DND-41 (cell line): ENCODE results near the gene TSPEAR.
"Not testable (repeated sequence)": the region's sequence is repeated elsewhere in the genome, so short reads cannot be mapped to it uniquely, and the experiment has no call there.

Source experiments
- ATAC-seq: fragments of 200-7000 bp; cut with Tn5 transposase; 3 replicates; pipeline ENCODE4 v1.9.1; 2021; ENCODE audit warnings: low read depth; ENCODE audit not compliant: insufficient read depth
- DNase-seq: peaks from one replicate; pipeline ENCODE4 v3.0.0-alpha.2; 2020
- H2AFZ ChIP-seq: 2 replicates; pipeline ENCODE4 v1.6.0; 2012; ENCODE audit warnings: low read depth, low read length
- H3K27ac ChIP-seq: 2 replicates; pipeline ENCODE4 v1.5.1; 2012; ENCODE audit warnings: low read length, inconsistent platforms
- H3K27me3 ChIP-seq: fragments of 200-600 bp; sonication (generic); 2 replicates; pipeline ENCODE4 v1.6.0; 2012; ENCODE audit warnings: low read length, mild to moderate bottlenecking, inconsistent platforms; ENCODE audit not compliant: insufficient read depth, poor library complexity
- H3K36me3 ChIP-seq: 2 replicates; pipeline ENCODE4 v1.5.1; 2012; ENCODE audit warnings: low read length, inconsistent platforms; ENCODE audit not compliant: insufficient read depth
- H3K4me1 ChIP-seq: 2 replicates; pipeline ENCODE4 v1.5.1; 2012; ENCODE audit warnings: mild to moderate bottlenecking, low read length; ENCODE audit not compliant: insufficient read depth
- H3K4me2 ChIP-seq: 2 replicates; pipeline ENCODE4 v1.6.0; 2012; ENCODE audit warnings: mild to moderate bottlenecking, moderate library complexity, low read length, inconsistent platforms; ENCODE audit not compliant: insufficient read depth
- H3K4me3 ChIP-seq, 2 experiments: fragments of 200-600 bp in 1 of 2; shearing (Covaris generic) in 1 of 2; 2 replicates each; pipeline ENCODE4 v1.5.1; 2012 to 2016; ENCODE audit warnings: inconsistent platforms in 2 of 2, low read length in 2 of 2, mild to moderate bottlenecking in 2 of 2, low read depth in 1 of 2, moderate library complexity in 1 of 2
- H3K79me2 ChIP-seq: 2 replicates; pipeline ENCODE4 v1.6.0; 2012; ENCODE audit warnings: low read length, inconsistent platforms; ENCODE audit not compliant: insufficient read depth
- H3K9ac ChIP-seq: 2 replicates; pipeline ENCODE4 v1.6.0; 2012; ENCODE audit warnings: low read depth, mild to moderate bottlenecking, inconsistent platforms, low read length, moderate library complexity
- H3K9me3 ChIP-seq: 2 replicates; pipeline ENCODE4 v1.5.1; 2012; ENCODE audit warnings: low read length, moderate library complexity, mild to moderate bottlenecking, inconsistent platforms; ENCODE audit not compliant: insufficient read depth, severe bottlenecking
- H4K20me1 ChIP-seq: 2 replicates; pipeline ENCODE4 v1.6.0; 2012; ENCODE audit warnings: low read length; ENCODE audit not compliant: insufficient read depth
- EZH2 ChIP-seq: IDR thresholded peaks from 3 replicates; pipeline ENCODE4 v1.6.1; 2012; ENCODE audit warnings: borderline replicate concordance, low read depth, mild to moderate bottlenecking, moderate library complexity, low read length, inconsistent platforms; ENCODE audit not compliant: severe bottlenecking
- TF ChIP-seq, protein P1 (sequence below): IDR thresholded peaks from 2 replicates; pipeline ENCODE4 v1.5.1; 2012; ENCODE audit warnings: borderline replicate concordance, low read length, moderate library complexity, mild to moderate bottlenecking; ENCODE audit not compliant: poor library complexity, severe bottlenecking; ENCODE audit errors: extremely low read depth

Gene TSPEAR

DNA sequence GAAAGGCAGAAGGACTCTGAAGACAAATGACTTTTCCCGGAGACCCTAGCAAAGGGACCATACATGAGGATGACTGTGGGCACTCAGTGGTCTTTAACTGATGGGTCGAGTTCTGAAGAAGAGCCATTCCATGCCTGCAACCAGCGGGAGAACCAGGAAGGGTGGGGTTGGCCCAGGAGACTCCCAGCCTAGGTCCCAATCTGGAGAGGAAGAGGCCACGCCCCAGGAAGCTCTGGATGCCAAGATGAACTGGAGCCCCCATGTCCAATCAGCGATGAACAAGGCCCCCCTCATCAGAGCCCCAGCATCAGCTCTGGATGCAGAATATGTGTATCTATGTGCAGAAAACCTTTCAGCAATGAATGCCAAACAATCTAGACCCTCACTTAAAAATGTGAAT lies 70.6 kb downstream of the TSPEAR start:
- peaks cover 17% of the 10 kb centered on the region for H3K9me3 ChIP-seq

DNA sequence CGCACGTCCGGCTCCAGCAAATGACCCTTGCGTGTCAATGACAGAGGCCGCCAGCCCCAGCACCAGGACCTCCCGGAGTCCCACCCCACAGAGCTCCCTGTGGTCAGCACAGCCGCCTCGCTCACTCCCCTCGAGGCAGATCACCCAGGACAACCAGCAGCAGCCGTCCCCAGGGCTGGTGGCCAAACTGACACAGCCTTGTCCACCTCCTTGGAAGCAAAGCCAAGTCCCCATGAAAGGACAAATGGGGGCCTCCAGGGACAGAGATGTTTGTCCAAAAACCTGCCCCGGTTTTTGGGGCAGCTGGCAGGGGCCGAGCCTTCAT lies 72.1 kb downstream of the TSPEAR start:
- H3K9me3 ChIP-seq: peaks cover 8% of the 10 kb centered on the region
- no peak for TF ChIP-seq EZH2
- TF ChIP-seq, protein P1, sequence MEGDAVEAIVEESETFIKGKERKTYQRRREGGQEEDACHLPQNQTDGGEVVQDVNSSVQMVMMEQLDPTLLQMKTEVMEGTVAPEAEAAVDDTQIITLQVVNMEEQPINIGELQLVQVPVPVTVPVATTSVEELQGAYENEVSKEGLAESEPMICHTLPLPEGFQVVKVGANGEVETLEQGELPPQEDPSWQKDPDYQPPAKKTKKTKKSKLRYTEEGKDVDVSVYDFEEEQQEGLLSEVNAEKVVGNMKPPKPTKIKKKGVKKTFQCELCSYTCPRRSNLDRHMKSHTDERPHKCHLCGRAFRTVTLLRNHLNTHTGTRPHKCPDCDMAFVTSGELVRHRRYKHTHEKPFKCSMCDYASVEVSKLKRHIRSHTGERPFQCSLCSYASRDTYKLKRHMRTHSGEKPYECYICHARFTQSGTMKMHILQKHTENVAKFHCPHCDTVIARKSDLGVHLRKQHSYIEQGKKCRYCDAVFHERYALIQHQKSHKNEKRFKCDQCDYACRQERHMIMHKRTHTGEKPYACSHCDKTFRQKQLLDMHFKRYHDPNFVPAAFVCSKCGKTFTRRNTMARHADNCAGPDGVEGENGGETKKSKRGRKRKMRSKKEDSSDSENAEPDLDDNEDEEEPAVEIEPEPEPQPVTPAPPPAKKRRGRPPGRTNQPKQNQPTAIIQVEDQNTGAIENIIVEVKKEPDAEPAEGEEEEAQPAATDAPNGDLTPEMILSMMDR: no peak

More for the DNA sequence above, 70.6 kb downstream of the TSPEAR start:
- no peak for TF ChIP-seq EZH2
- TF ChIP-seq, protein P1: no peak
- Histone ChIP-seq H3K4me1 (no peaks in the 10 kb centered on the region), H3K36me3 (no peaks in the 10 kb centered on the region), H4K20me1 (no peaks in the 10 kb centered on the region), H3K27me3 (no peaks in the 10 kb centered on the region), H3K4me2 (no peak overlapping the region), H3K27ac (no peak overlapping the region), H3K9ac (no peak overlapping the region), H2AFZ (no peak overlapping the region), H3K79me2 (no peaks in the 10 kb centered on the region), H3K4me3 (no peak overlapping the region)
- ATAC-seq (no peak), DNase-seq (no peak)

GRCh38 chr21:44638506-44639330 lies 72.7 kb downstream of the TSPEAR start:
- ATAC-seq: not testable (repeated sequence)

More for the DNA sequence above, 72.1 kb downstream of the TSPEAR start:
- Histone ChIP-seq H3K36me3 (no peaks in the 10 kb centered on the region), H4K20me1 (no peaks in the 10 kb centered on the region), H3K27ac (no peak overlapping the region), H3K79me2 (no peaks in the 10 kb centered on the region), H3K9ac (no peak overlapping the region), H3K4me3 (no peak overlapping the region), H3K27me3 (no peaks in the 10 kb centered on the region), H3K4me2 (no peak overlapping the region), H2AFZ (no peak overlapping the region), H3K4me1 (no peaks in the 10 kb centered on the region)
- no peak for DNase-seq
- no peak for ATAC-seq

DNA sequence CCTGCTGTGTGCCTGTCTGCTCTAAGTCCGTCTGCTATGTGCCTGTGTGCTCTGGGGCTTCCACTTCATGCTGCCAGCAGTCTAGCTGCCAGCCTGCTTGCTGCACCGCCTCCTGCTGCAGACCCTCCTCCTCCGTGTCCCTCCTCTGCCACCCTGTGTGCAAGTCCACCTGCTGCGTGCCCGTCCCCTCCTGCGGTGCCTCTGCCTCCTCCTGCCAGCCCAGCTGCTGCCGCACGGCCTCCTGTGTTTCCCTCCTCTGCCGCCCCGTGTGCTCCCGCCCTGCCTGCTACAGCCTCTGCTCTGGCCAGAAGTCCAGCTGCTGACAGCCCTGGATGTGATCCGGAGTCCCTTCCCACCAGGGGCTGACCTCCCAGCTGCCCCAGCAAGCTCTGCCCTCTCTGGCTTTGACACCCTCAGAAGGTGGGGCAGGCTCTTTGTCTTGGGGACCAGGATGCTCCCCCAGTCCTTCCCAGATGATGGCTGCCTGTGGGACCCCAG lies 73.5 kb downstream of the TSPEAR start:
- not testable (repeated sequence) for H3K9me3 ChIP-seq, H2AFZ ChIP-seq, H3K27me3 ChIP-seq, DNase-seq, H3K9ac ChIP-seq, H3K27ac ChIP-seq, H3K79me2 ChIP-seq, H3K4me2 ChIP-seq, H3K4me1 ChIP-seq, H4K20me1 ChIP-seq, ATAC-seq, H3K36me3 ChIP-seq, H3K4me3 ChIP-seq

More at GRCh38 chr21:44638506-44639330, 72.7 kb downstream of the TSPEAR start:
- H3K27me3 ChIP-seq, DNase-seq, H3K4me2 ChIP-seq, H3K9ac ChIP-seq, H4K20me1 ChIP-seq, H3K4me1 ChIP-seq, H3K9me3 ChIP-seq, H2AFZ ChIP-seq, H3K36me3 ChIP-seq, H3K27ac ChIP-seq, H3K4me3 ChIP-seq, H3K79me2 ChIP-seq: not testable (repeated sequence)
